Adrenal gland (tissue), 12 donors: Measurements from ENCODE around the gene GNB5. TPM values are rescaled to one million over a fixed set of nuclear protein-coding genes. Genes with fewer than 3 reads are reported as not detected.
A peak's percentile ranks its signal among the peaks of the same experiment; 100 is the strongest.

ENCODE experiments used
- DNase-seq, 7 donors: peaks; one replicate each; pipeline ENCODE4 v3.0.0-alpha.2; 2019 to 2020
- H3K27ac ChIP-seq, 5 donors: fragments of 200-600 bp; sonication (generic) in 4 of 5; 1 replicate in 3 of 5; 2 replicates in 2 of 5; pipeline versions ENCODE4 v1.5.1 to v1.8.0; 2016 to 2020; ENCODE audit warnings: mild to moderate bottlenecking in 1 of 5
- H3K27me3 ChIP-seq: fragments of 200-600 bp; 2 replicates; pipeline ENCODE4 v1.8.0; 2021
- H3K36me3 ChIP-seq, 2 donors: fragments of 200-600 bp; replicated peaks in 1 of 2; 1 replicate in 1 of 2; 2 replicates in 1 of 2; pipeline versions ENCODE4 v1.5.1 to v1.8.0; 2018 to 2022
- H3K4me1 ChIP-seq, 2 donors: fragments of 200-600 bp; replicated peaks in 1 of 2; 1 replicate in 1 of 2; 2 replicates in 1 of 2; pipeline versions ENCODE4 v1.5.1 to v1.8.0; 2018 to 2021
- H3K4me3 ChIP-seq, 4 donors: fragments of 200-600 bp; sonication (generic) in 3 of 4; one replicate each; pipeline ENCODE4 v1.5.1; 2016 to 2018
- H3K9me3 ChIP-seq, 3 donors: fragments of 200-600 bp; sonication (generic) in 1 of 3; replicated peaks in 1 of 3; 1 replicate in 2 of 3; 2 replicates in 1 of 3; pipeline versions ENCODE4 v1.5.1 to v1.8.0; 2016 to 2021
- POLR2A ChIP-seq, 2 donors: fragments of 450-650 bp; IDR thresholded peaks; one replicate each; pipeline ENCODE4 v1.6.1; 2017; ENCODE audit warnings: antibody characterized with exemption in 2 of 2, mild to moderate bottlenecking in 2 of 2, moderate library complexity in 1 of 2
- WGBS, 4 donors: extraction: QIAGEN DNeasy Blood & Tissue Kit in 2 of 4; methylation state at CpG; one replicate each; pipeline versions ENCODE4 v1.1.5 to v1.1.7; 2013 to 2017; 5-methylcytosine and 5-hydroxymethylcytosine counted together
- intact Hi-C, 2 donors: fragments of 100-400 bp; cut with DNase I; formaldehyde crosslinking; loops; one replicate each; pipeline versions ENCODE4 v1.14.1 to v1.15.0; 2022 to 2023
- polyA plus RNA-seq, 3 donors: library from polyadenylated mRNA; stranded (reverse); fragments of 200-250 nt in 2 of 3; fragments of 350-450 nt in 1 of 3; fragmentation: Illumina TruSeq in 1 of 3; extraction: RNeasy Lipid Tissue Mini Kit (QIAGEN cat#74804) in 1 of 3; gene quantifications; one replicate each; pipeline ENCODE4 v1.2.3, GENCODE V29; 2013 to 2014
- total RNA-seq, 9 donors: library from RNA; depleted of rRNA in 4 of 9; stranded (reverse); fragments of >200 nt in 4 of 9; fragments of 120-200 nt in 1 of 9; fragmentation: NEBNext Ultra II Directional in 1 of 9; extraction: Animal tissue kit (Norgen Biotek cat#: 25700) in 1 of 9; gene quantifications; one replicate each; pipeline versions ENCODE4 v1.1.0 to v1.2.4, GENCODE V29; 2013 to 2023
- TF ChIP-seq, protein P1 (sequence below), 6 experiments: fragments of 450-650 bp in 4 of 6; fragments of 200-600 bp in 2 of 6; sonication (generic) in 1 of 6; IDR thresholded peaks; 1 replicate in 5 of 6; 2 replicates in 1 of 6; pipeline versions ENCODE4 v1.5.1 to v1.8.0; 2016 to 2021; ENCODE audit warnings: antibody characterized with exemption in 6 of 6, mild to moderate bottlenecking in 2 of 6, moderate library complexity in 1 of 6
- donor health status: healthy with polysubstance abuse.
- donor health status: Bipolar disorder and iron deficiency.
- donor health status: DM: yes; HTN: yes; CAD: no.
- donor health status: DM: no; HTN: no; CAD: no.
- donor health status: DM: no; HTN: no; CAD: no.
- donor health status: DM: yes; HTN: yes; CAD: no.

The GNB5 gene
- total and polyA plus RNA-seq, 12 donors, result 2.8 to 60.7 (median 18.8) TPM

DNA sequence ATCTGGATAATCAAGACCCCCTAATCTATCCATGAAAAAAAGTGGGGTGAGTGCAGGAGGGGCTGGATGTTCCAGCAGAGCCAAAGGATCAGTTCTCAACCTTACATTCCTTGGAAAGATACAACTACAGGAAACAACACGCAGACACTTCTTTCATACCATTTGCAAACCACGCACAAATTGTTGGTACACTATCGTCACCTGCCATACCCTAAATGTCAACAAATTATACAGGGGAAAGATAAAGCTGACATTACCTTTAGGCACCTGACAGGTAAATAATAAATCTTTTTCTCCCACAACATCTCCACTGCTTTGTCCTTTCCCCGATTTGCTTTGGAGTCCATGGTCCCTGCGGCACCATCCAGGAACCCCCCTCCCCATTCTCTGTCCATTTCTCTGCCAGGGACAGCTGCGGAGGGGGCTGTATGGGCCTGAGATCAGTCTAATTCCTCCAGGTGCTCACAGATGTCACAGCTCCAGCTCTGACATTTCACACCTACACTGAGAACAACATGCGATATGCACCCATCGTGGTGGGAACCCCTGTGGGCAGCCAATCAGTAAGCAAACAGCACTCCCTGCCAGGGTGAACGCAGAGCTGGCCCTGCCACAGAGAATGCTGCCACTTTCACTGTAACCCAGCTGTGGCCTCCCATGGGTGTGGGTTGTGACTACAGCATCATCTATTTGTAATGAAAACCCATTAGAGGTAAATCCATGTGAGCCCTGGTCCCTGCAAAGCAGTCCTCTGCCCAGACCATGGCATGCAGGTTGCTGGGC, 41.0 kb downstream of the GNB5 start:
- intact Hi-C loops, result no loop called here
- H3K36me3 ChIP-seq, result no peaks in the 10 kb centered on the region
- DNase-seq, result peak in 1 of 7 donors; percentile 30
- H3K27me3 ChIP-seq, result no peaks in the 10 kb centered on the region
- H3K27ac ChIP-seq, result no peak overlapping the region
- H3K4me3 ChIP-seq, result no peak overlapping the region
- no peaks in the 10 kb centered on the region for H3K9me3 ChIP-seq
- no peaks in the 10 kb centered on the region for H3K4me1 ChIP-seq
- WGBS, 4 donors, result 82 to 94% (median 85%) methylated on average over 8 to 9 of the region's 9 CpGs
- TF ChIP-seq, protein P1, sequence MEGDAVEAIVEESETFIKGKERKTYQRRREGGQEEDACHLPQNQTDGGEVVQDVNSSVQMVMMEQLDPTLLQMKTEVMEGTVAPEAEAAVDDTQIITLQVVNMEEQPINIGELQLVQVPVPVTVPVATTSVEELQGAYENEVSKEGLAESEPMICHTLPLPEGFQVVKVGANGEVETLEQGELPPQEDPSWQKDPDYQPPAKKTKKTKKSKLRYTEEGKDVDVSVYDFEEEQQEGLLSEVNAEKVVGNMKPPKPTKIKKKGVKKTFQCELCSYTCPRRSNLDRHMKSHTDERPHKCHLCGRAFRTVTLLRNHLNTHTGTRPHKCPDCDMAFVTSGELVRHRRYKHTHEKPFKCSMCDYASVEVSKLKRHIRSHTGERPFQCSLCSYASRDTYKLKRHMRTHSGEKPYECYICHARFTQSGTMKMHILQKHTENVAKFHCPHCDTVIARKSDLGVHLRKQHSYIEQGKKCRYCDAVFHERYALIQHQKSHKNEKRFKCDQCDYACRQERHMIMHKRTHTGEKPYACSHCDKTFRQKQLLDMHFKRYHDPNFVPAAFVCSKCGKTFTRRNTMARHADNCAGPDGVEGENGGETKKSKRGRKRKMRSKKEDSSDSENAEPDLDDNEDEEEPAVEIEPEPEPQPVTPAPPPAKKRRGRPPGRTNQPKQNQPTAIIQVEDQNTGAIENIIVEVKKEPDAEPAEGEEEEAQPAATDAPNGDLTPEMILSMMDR (IDR thresholded peaks at IDR 0.05), result no peak
- TF ChIP-seq POLR2A (IDR thresholded peaks at IDR 0.05), result no peak

DNA sequence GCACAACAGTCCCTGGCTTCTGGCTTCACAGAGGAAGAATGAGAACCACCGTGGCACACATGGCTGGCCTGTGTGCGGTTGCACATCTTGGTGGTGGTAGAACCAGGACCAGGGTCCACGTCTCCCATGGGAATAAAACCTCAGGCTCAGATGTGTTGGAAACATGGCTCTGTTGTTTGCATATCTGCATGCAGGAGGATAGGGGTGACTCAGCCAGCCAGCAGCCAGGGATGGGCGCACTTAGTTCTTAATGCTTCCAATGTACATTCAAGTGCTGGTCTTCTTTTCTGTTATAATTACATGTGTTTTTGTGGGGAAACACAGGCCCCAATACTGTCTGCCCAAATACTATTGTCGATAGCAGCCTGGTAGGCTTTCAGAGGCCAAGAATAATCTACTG, 42.8 kb downstream of the GNB5 start:
- no peak overlapping the region for H3K4me3 ChIP-seq
- intact Hi-C loops, result no loop called here
- H3K27me3 ChIP-seq, result no peaks in the 10 kb centered on the region
- TF ChIP-seq, protein P1 (IDR thresholded peaks at IDR 0.05), result no peak
- no peak for TF ChIP-seq POLR2A (IDR thresholded peaks at IDR 0.05)
- no peaks in the 10 kb centered on the region for H3K36me3 ChIP-seq
- H3K4me1 ChIP-seq, result no peaks in the 10 kb centered on the region
- DNase-seq, result peak in 1 of 7 donors; percentile 37
- H3K27ac ChIP-seq, result no peak overlapping the region
- H3K9me3 ChIP-seq, result no peaks in the 10 kb centered on the region
- WGBS, 4 donors, result 92 to 98% (median 95%) methylated on average over 5 of the region's 5 CpGs

DNA sequence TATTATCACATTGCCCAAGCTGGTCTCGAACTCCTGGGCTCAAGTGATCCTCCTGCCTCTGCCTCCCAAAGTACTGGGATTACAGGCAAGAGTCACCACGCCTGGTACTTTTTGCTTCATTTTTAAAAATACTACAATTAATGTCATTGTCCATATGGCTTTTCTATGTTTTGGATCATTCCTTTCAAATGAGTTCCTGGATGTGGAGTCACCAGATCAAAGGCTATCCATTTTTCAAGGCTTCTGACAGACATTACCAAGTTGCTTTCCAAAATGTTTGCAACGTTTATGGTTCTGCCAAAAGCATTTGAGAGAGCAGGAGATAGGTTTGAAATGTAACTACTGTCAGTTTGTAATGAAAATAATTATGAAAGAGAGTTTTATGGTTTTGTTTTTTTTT, 44.4 kb downstream of the GNB5 start:
- intact Hi-C loops, result no loop called here
- Histone ChIP-seq H3K27ac (no peak overlapping the region), H3K36me3 (no peaks in the 10 kb centered on the region), H3K27me3 (no peaks in the 10 kb centered on the region), H3K4me3 (no peak overlapping the region), H3K4me1 (no peaks in the 10 kb centered on the region), H3K9me3 (no peaks in the 10 kb centered on the region)
- WGBS, 4 donors, result 67 to 73% (median 70%) methylated on average over 3 of the region's 3 CpGs
- TF ChIP-seq, protein P1 (IDR thresholded peaks at IDR 0.05), result no peak
- no peak for TF ChIP-seq POLR2A (IDR thresholded peaks at IDR 0.05)
- DNase-seq, result no peak

DNA sequence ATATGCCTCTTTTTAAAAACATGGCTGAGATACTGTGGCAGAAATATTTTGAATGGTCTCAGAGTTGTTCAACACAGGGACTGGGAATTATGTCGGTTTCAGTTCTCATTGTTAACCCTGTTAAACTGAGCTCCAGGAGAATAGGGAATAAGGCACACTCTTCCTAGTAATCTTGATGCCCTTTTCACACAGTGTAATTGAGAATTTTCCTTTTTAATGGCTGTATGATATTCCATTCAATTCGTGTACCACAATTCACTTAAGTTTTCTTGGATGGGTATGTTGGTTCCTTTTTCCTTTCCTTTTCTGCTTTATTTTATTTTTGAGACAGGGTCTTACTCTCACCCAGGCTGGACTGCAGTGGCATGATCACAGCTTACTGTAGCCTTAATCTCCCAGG, 44.9 kb downstream of the GNB5 start:
- Histone ChIP-seq H3K4me3 (no peak overlapping the region), H3K9me3 (no peaks in the 10 kb centered on the region), H3K4me1 (no peaks in the 10 kb centered on the region), H3K27me3 (no peaks in the 10 kb centered on the region), H3K36me3 (no peaks in the 10 kb centered on the region), H3K27ac (no peak overlapping the region)
- no peak for DNase-seq
- intact Hi-C loops, result no loop called here
- 94 to 98% (median 97%) methylated on average over 2 of the region's 2 CpGs for WGBS, 4 donors
- TF ChIP-seq, protein P1 (IDR thresholded peaks at IDR 0.05), result no peak
- TF ChIP-seq POLR2A (IDR thresholded peaks at IDR 0.05), result no peak
